Lung (tissue), 12 donors: ENCODE results near the gene CCDC146. TPM values are rescaled to one million over a fixed set of nuclear protein-coding genes. Genes with fewer than 3 reads are reported as not detected.

Experiments
- ATAC-seq: fragments of 200-7000 bp; cut with Tn5 transposase; one replicate; pipeline ENCODE4 v1.9.1; 2020; ENCODE audit warnings: moderate number of reproducible peaks; ENCODE audit not compliant: insufficient read depth, low FRiP score
- DNase-seq, 3 donors: peaks; one replicate each; pipeline ENCODE4 v3.0.0-alpha.2; 2013 to 2017
- H3K27ac ChIP-seq, 2 donors: one replicate each; pipeline ENCODE4 v1.5.1; 2013; ENCODE audit warnings: mild to moderate bottlenecking in 2 of 2, moderate library complexity in 2 of 2, control low read depth in 1 of 2, inconsistent platforms in 1 of 2, low read depth in 1 of 2, low read length in 1 of 2
- H3K27me3 ChIP-seq, 3 donors: one replicate each; pipeline ENCODE4 v1.5.1; 2013; ENCODE audit warnings: low read length in 2 of 3; ENCODE audit not compliant: control insufficient read depth in 3 of 3, insufficient read depth in 3 of 3
- H3K36me3 ChIP-seq, 4 donors: one replicate each; pipeline ENCODE4 v1.5.1; 2013; ENCODE audit warnings: low read length in 4 of 4, mild to moderate bottlenecking in 1 of 4, moderate library complexity in 1 of 4; ENCODE audit not compliant: control insufficient read depth in 4 of 4, insufficient read depth in 4 of 4
- H3K4me1 ChIP-seq, 5 donors: one replicate each; pipeline ENCODE4 v1.5.1; 2013; ENCODE audit warnings: low read length in 5 of 5, mild to moderate bottlenecking in 2 of 5, moderate library complexity in 1 of 5; ENCODE audit not compliant: control insufficient read depth in 5 of 5, insufficient read depth in 5 of 5
- H3K4me3 ChIP-seq: one replicate; pipeline ENCODE4 v1.5.1; 2013; ENCODE audit warnings: mild to moderate bottlenecking, control low read depth, moderate library complexity
- H3K9ac ChIP-seq, 2 donors: one replicate each; pipeline ENCODE4 v1.5.1; 2013; ENCODE audit warnings: low read length in 2 of 2, control low read depth in 1 of 2; ENCODE audit not compliant: insufficient read depth in 1 of 2
- H3K9me3 ChIP-seq, 4 donors: one replicate each; pipeline ENCODE4 v1.5.1; 2013; ENCODE audit warnings: low read length in 3 of 4, mild to moderate bottlenecking in 1 of 4, moderate library complexity in 1 of 4; ENCODE audit not compliant: control insufficient read depth in 4 of 4, insufficient read depth in 3 of 4
- CTCF ChIP-seq: IDR thresholded peaks from 2 replicates; pipeline ENCODE4 v1.5.1; 2012; ENCODE audit warnings: mild to moderate bottlenecking; ENCODE audit errors: control extremely low read depth, extremely low read depth
- WGBS, 2 donors: extraction: QIAGEN DNeasy Blood & Tissue Kit; methylation state at CpG; one replicate each; pipeline ENCODE4 v1.1.7; 2013; 5-methylcytosine and 5-hydroxymethylcytosine counted together
- polyA plus RNA-seq, 2 donors: library from polyadenylated mRNA; stranded (reverse); fragments of 200-250 nt; gene quantifications; one replicate each; pipeline ENCODE4 v1.2.1, GENCODE V29; 2013
- total RNA-seq, 2 donors: library from RNA; depleted of rRNA in 1 of 2; stranded (reverse); fragments of >200 nt in 1 of 2; gene quantifications; one replicate each; pipeline ENCODE4 v1.2.1, GENCODE V29; 2014 to 2021
- donor health status: control.
- donor health status: control.
- donor health status: Bipolar disorder and iron deficiency.
- donor health status: healthy.
- donor health status: DM: yes; HTN: yes; CAD: no.

The CCDC146 gene
- total and polyA plus RNA-seq, 4 donors, result 8.4 to 29.6 (median 17.4) TPM

DNA sequence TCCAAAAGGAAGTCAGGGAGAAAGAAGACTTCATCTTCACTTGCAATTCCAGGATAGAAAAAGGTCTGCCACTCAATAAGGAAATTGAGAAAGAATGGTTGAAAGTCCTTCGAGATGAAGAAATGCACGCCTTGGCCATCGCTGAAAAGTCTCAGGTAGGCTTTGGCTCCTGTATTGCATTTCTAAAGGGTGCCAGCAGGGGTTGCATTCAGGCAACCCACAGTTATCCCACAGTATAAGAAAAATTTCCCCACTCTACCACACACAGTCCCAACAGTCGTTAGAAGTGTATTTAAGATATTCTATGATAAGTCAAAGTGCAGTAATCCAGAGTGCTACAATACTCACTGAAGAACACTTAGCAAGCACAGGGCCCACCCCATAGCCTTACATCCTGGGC, 170.6 kb downstream of the CCDC146 start:
- no peaks in the 10 kb centered on the region for H3K9me3 ChIP-seq
- H3K4me1 ChIP-seq, result peaks cover 0 to 4% (median 0%) of the 10 kb centered on the region in 5 donors
- no peak overlapping the region for H3K27ac ChIP-seq
- H3K36me3 ChIP-seq, result peaks cover 0 to 5% (median 2%) of the 10 kb centered on the region in 4 donors
- H3K4me3 ChIP-seq, result no peak overlapping the region
- H3K27me3 ChIP-seq, result no peaks in the 10 kb centered on the region
- WGBS, 2 donors, result 53 to 85% methylated on average over 4 of the region's 4 CpGs
- ATAC-seq, result no peak
- no peak overlapping the region for H3K9ac ChIP-seq
- no peak for DNase-seq
- no peak for TF ChIP-seq CTCF

GRCh38 chr7:77295549-77295948, 173.1 kb downstream of the CCDC146 start:
- DNase-seq (no peak), ATAC-seq (no peak)
- Histone ChIP-seq H3K36me3 (peaks cover 0 to 5% (median 2%) of the 10 kb centered on the region in 4 donors), H3K9me3 (no peaks in the 10 kb centered on the region), H3K4me3 (no peak overlapping the region), H3K4me1 (peaks cover 0 to 3% (median 0%) of the 10 kb centered on the region in 5 donors), H3K27me3 (no peaks in the 10 kb centered on the region), H3K9ac (no peak overlapping the region), H3K27ac (no peak overlapping the region)
- WGBS, 2 donors, result 95 to 100% methylated on average over 2 of the region's 2 CpGs
- TF ChIP-seq CTCF, result no peak

DNA sequence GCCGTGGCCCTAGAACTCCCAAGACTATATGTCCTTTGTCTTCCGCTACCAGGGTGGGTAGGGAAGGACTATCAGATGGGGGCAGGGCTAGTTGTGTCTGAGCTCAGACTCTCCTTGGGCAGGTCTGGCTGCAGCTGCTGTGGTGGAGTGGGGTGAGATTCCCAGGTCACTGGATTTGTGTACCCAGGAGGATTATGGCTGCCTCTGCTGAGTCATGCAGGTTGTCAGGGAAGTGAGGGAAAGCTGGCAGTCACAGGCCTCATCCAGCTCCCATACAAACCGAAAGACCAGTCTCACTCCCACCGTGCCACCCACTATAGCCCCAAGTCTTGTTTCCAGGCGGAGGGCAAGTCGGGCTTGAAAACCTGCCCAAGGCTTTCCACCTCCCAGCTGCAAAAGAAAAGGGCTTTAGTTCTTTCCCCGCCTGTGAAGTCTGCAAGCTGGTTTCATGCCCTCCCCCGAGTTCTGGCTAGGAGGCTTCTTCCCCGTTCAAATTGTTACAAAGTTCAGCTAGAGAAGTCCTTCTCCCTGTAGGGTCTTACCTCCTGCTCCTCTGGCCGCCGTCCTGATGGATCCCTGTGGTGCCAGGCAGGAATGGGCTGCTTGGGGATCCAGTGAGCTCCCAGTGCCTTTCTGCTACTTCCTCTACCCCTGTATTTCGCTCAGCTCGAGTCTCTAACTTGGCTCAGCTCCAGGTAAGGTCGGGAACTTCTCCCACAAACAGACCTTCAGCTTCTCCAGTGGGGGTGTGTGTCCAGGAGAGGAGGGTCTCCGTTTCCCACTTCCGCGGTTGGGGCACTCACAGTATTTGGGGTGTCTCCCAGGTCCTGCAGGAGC, 184.0 kb downstream of the CCDC146 start:
- H3K4me3 ChIP-seq, result no peak overlapping the region
- TF ChIP-seq CTCF, result no peak
- peaks cover 0 to 7% (median 0%) of the 10 kb centered on the region in 4 donors for H3K36me3 ChIP-seq
- DNase-seq, result no peak
- H3K27me3 ChIP-seq, result no peaks in the 10 kb centered on the region
- WGBS, 2 donors, result 62 to 75% methylated on average over 17 of the region's 17 CpGs
- H3K9me3 ChIP-seq, result peaks cover 0 to 8% (median 0%) of the 10 kb centered on the region in 4 donors
- no peak overlapping the region for H3K9ac ChIP-seq
- no peaks in the 10 kb centered on the region for H3K4me1 ChIP-seq
- ATAC-seq, result no peak
- H3K27ac ChIP-seq, result no peak overlapping the region
